ENCODE measurements around the gene ASB18.

ASB18 gene

DNA sequence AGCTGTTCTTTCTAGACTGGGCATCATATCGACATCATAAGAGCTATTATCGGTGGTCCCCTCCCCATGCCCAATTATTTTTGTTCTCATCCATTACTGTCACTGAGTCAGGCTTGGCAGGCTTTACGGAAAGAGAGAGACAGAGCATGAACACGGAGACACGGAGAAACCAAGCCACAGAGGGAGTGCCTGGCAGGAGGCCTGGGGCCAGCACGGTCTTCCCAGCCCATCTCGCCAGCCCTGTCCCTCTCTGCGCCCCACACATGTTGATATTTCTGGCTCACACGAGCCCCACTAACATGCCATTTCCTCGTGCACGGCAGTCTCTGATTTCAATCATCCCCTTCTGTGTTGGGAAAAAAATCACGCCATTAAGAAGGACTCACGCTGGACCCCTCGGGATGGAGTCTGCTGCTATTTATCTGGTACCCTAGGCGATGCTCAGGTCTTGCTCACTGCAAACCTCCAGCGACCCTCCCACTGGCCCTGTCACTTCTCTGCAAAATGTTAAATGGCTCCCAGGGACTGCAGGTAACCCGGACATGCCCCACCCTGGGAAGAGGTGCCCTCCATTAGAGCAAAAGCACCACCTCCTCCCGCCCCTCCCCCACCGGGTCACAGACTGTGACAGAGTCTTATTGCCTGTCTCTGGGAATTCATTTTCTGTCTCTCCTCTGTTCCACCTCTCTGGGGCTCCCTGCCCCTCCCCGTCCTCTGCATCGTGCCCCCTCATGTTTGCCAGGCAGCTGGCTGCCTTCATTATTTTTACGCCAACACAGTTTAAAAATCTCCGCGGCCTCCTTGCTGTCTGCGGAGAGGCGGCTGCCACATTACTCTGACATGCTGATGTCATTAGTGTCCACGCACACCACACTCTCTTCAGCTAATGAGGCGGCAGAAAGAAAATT lies 55.9 kb downstream of the ASB18 start:
- no peak for DNase-seq (ENCODE audit: low spot score)

DNA sequence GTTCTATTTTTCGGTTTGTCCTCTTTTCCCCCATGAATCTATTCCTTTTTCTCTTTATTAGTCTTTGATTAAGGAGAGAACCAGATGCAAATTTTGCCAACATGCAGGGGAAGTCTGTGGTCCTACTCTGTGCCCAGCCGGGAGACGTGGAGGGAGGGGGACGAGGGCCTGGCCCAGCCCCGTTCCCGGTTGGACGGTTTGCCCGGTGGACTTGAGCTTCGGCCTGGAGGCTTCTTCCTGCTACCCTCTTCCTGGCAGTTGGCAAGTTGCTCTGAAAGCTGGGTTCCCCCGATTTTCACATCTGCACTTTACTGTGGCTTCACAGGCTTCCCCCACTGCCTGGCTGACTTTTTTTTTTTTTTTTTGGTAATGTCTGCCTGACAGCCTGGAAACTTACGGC lies 56.7 kb downstream of the ASB18 start:
- DNase-seq (ENCODE audit: low spot score): no peak

DNA sequence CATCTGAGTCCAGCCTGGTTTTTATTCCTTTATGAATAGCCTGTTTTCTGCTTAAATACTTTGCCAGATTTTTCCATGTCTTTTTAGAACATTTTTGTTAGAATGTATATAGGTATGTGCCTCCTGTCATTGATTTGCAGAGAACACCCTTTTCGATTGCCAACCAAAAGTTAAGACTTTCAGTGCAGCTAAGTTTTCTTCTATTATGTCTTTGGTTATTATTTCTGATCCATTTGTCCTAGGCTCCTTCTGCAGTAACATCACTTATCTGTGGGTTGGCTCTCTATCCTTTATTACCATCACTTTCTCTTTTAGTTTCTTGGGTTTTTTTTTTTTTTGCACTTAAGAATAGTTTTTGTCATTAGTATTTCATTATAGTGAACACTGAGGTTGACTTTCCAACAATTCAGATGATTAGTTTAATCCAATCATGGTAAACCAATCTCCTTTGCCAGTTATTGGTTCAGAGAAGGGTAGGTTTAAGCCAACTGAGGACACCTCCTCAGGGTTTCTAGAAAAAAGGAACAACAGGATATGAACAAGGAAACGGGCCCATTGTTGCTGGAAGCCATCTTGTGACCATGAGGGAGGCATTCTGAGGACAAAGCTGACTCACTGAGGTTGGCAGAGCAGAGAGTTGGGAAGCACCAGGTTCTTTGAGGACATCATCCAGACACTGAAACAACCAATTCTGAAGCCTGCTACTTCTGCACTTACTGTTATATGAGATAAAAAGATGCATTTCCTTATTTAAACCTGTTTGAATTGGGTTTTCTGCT lies 58.1 kb downstream of the ASB18 start:
- DNase-seq (ENCODE audit: low spot score): no peak

DNA sequence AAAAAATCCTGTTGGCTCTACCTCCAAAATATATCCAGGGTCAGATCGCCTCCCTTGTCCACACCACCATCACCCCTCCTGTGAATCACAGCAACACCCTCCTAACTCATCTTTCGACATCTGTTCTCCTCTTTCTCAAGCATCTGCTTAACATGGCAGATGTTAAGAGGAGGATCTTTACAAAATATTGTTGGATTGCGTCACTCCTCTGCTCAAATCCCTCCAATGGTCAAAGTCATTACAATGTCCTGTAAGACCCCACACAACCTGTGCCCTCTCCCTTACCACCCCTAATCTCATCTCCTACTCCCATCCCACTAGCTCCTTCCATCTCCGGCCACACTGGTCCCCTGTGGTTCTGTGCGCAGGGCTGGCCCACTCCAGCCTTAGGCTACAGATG lies 59.3 kb downstream of the ASB18 start:
- no peak for DNase-seq (ENCODE audit: low spot score)

DNA sequence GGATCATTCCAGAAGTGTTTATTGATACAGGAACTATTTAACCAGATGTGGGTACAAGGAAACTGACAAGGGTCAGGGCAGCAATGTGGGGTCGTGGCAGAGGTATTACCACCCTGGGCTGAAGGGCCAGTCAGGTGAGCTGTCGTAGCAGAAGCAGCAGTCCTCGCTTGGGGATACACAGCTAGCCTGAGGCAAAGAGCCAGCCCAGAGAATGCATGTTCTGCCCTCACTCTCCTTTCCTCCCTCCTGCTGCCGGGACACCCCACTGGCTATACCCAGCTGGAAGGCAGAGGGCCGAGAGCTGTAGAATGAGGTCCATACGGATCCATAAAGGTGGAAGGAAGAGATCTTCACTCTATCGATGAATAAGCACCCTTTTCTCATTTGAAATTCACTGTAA lies 63.8 kb downstream of the ASB18 start:
- DNase-seq (ENCODE audit: low spot score): no peak

DNA sequence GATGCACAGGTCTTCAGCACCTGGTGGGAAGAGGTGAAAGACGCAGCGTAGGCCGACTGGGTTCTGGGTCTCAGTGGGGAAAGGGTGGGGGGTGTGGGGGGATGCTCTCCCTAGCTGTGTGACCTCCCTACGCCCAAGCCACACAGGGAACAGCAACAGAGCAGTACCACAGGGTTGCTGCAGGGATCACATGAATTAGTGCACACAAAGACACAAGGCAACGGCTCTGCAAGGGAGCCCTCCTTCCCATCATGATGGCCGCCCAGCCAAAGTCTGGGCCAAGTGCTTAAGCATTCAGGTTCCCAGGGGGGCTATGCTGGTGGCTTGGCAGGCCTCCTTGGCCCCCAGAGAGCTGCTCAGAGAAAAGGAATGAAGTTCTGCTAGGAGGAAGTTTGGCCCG lies 67.8 kb downstream of the ASB18 start:
- DNase-seq (ENCODE audit: low spot score): no peak

DNA sequence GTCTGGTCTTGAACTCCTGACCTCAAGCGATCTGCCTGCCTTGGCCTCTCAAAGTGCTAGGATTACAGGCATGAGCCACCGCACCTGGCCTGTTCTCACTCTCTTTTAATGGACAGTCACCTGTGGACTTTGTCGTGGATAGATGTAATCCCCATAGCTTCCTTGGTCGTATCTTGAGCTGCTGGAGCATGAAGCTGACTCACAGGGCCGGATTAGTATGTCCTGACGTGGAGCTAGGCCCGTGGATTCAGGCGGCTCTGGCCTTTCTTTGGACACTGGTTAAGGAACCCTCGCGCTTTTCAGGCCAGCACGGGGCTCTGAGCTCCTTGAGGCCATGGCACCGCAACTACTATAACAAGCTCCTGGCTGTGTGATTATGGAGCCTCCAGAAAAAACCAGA lies 68.5 kb downstream of the ASB18 start:
- no peak for DNase-seq (ENCODE audit: low spot score)

DNA sequence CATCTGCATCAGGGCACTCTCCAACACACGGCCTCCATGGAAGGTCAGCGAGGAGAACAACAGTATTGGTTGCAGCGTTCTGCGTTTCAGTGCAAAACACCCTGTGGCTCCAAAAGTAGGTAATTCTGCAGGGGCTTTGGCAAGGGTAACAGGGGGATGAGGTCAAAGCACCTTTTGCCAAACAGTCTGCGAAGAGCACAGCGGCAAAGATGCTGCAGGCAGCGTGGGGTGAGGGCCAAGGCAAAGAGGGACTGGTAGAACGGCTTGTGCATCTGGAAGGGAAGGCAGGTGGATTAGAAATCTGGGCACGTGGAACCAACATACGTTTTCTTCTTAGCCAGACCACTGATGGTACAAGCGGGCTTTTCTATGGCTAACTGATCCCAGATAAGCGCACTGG lies 69.4 kb downstream of the ASB18 start:
- DNase-seq (ENCODE audit: low spot score): no peak

DNA sequence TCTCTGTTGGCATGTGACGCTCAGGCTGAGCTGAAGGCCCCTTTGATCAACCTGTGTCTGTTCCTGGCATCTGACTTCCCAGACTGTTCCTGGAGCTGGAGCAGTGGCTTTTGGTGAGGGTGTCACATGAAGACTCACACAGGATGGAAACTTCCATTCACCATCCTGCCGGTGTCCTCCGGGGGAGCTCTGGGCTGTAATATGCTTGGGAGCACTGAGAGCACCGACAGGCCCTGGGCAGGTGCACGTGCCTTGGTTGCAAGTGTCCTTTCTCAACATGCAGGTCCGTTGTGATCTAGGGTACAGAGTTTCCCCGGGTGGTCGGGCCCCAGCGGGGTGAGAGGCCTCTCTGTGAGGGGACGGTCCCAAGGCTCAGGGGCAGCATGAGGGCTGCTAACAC lies 71.2 kb downstream of the ASB18 start:
- no peak for DNase-seq (ENCODE audit: low spot score)

DNA sequence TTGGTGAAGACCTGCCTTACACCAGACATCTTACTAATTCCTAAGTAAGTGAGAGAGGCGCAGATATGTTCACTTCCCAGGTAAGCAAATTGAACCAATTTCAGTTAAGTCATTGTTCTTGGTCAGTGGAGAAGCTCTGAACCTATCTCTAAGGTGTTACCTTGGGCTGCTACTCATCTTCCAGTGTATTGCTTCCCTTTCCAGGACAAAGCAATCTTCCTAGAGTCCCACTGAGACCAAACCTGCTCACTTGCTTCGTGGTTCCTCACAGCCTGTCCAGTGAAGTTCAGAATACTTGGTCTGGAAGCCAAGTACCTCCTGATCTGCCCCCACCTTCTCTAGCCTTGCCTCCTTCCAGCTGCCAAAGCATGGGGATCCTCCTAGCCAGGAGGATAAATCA lies 73.5 kb downstream of the ASB18 start:
- DNase-seq (ENCODE audit: low spot score): no peak

DNA sequence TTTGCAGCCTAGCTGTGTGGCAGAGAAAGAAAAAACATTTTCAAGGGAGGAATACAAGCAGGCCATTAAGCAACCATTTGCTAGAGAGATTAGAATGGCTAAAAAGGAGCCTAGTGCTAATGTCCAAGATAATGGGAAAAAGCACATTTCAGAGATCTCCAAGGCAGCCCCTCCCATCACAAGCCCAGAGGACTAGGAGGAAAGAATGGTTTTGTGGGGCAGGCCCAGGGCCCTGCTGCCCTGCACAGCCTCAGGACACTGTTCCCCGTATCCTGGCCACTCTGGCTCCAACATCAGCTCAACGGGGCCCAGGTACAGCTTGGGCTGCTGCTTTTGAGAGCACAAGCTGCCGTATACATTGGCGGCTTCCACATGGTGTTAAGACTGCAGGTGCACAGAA lies 79.5 kb downstream of the ASB18 start:
- no peak for DNase-seq (ENCODE audit: low spot score)

DNA sequence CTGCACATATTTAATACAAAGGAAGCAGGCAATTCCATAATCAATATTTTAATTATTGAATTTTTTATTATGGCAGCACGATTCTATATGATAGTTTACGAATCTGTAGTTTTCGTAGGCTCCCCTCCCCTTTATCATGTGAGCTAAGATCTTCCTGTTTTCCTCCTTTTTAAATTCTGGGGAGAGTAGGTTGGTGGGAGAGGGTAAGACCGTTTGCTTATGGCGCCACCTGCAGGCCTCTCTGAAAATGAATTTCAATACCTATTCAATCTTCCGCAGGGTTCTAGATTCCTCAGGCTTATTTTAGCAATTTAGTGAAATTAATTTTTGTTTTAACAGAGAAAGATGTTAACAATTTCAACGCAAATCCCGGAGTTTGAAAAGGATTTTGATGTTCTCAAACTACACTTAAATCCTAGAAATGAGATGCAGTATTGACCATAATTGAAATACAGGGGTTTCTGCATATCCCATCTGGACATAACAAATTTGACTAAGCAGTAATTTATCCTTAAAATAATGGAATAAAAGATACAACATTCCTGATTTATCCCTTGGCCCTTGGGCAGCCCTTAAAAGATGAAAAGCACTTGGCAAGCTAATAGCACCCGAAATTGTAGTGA lies 83.3 kb downstream of the ASB18 start:
- DNase-seq (ENCODE audit: low spot score): no peak

DNA sequence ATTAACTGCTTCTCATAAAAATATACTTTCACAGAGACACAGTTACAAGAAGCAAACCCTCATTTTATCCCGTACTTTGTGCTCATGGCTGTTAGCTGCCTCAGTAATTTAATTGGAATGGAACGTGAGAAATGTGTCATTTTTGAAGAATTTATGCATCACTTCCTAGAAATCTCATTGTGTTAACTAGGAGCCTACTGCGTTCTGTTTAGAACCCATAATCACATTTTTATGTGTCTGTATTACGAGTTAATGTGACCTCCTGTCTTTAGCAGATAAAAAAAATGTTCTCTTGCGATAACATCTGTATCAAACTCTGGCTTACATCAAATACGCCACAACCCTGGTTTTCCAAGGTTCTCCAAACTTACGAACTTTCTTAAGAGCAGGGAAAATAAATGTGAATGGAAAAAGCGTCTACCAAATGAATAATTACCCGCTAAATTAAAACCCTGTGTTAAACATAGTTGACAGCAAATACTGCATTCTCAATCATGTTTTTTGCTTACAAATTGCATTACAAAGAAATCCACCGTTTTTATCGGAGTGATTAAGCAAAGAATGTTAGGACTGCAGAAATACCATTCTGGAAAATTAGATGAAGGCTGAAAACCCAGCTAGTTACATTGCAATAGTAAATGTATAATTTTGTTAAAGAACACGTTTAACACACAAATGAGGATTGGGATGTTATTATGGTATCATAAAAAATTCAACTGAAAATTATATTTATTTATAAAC lies 84.0 kb downstream of the ASB18 start:
- DNase-seq (ENCODE audit: low spot score): no peak

DNA sequence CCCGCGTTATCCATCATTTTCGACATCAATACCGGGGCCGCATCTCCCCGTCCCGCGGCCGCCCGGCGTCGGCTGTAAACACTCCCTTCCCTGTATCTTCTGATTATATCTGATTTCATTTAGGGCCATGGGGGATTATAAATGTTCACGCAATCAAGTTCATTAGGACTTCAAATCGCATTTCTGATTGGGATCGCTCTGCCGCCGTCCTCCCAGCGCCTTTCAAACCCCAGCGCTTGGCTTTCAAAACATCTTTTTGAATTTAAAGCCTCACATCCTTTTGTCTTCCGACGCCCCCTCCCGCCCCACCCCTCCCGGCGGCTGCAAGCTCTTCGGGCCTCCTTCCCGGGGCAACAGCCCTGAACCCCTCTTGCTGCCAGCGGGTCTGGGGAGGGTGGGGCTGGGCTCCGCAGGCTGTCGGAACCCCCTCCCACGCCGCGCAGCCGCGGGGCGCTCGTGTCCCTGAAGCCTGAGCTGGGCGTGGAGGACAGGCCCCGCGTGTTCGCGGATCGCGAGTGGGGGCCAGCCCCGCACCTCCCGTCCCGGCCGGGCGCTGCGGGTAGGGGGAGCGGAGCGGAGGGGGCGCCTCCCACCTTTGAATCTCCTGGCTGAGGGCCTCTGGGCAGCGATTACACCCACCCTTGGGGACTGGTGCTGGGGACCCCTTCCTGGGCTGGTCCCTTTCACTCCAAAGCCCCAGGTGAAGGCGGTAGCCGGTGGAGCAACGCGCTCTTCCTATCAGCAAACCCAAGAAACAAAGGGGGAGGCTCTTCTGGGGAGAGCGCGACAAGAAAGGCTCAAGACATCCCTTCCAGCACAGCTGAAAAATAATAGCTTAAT lies 84.8 kb downstream of the ASB18 start:
- DNase-seq (ENCODE audit: low spot score): no peak

DNA sequence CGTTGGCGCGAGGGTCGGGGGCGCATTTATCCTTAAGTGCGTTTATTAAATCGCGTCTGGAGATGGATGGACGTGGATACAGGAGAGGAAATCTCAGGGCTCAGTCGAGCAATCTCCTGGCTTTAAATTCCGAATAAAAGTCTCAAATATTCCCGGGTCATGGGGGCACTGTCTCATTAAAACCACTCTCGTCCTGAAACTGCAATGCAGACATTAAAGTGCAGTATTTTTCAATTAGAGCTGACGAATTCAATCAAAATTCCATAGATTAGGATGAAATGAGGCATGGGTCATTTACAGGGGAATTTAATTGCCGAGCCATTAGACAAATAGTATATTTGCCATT lies 85.3 kb downstream of the ASB18 start:
- DNase-seq (ENCODE audit: low spot score): no peak

DNA sequence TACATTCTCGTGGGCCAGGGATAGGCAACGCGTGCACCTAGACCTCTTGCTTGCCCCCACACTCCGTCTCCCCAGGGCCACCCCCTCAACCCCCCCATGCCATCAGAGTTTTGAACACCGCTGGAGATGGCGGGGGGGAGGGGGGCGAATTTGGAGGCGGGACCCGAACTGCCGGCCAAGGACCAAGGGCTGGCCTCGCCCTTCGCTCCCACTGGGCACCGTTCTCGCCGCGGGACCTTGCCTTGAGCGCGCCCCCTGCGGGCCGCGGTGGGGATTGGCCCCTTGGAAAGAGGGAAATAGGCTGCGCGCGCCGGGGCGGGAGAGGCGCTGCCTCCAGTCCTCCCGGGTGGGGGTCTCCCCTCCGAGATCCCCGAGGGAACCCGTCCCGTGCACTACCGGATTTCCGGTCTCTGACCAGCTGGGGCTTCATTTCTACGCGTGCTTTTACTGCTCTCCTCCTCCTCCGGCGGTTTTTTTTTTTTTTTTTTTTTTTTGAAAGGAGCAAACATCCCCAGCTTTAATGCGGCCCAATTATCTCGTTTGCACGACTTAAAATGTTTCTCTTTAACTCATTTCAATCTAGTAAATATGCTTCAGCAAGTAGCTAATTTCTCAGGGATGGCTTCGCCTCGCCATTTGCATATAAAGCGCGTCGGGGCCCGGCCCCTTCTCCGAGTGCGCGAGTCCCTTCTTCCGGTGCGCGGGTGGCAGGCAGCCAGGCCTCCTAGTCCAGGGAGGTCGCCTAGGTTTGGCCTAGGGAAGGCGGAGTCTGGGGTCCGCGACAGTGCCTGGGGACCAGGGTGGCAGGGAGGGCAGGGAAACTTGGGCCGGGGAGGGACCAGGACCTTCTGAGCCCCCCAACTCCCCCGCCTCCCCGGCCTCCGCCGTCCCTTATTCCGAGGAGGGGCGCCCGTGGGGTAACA lies 86.0 kb downstream of the ASB18 start:
- DNase-seq (ENCODE audit: low spot score): peak; percentile 92

DNA sequence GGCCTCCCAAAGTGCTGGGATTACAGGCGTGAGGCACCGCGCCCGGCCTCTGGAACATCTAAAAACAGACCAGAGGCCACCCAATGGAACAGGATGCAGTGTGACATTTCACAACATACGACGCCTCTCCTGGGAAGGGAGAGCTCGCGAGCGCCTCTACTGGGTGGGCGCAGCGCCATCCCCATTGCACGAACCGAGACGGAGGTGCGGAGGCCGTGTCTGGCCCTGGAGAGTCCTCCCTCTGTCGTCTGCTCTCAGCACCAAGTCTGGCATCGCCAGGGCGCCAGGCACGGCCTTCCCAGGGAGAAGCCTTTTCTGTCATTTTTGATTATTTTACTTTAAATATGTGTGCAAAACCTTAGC lies 86.6 kb downstream of the ASB18 start:
- peak; percentile 83 for DNase-seq (ENCODE audit: low spot score)

DNA sequence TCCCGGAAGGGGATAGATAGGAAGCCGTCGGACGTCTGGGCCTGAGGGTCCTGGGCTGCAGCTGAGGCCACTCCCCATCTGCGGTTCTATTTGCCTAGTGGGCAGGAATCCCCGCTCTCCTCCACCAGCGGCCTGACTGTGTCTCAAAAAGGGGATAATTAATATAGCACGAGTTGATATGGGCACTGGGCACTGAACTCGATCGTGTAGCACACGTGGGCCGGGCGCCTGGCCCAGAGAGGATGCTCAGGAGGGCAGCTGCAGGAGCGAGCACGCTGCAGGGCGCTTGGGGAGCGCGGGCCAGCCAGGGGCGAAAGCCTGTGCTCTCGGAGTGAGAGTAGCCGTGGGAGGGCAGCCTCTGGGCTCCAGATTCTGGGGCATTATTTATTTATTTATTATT lies 87.3 kb downstream of the ASB18 start:
- DNase-seq (ENCODE audit: low spot score): no peak

DNA sequence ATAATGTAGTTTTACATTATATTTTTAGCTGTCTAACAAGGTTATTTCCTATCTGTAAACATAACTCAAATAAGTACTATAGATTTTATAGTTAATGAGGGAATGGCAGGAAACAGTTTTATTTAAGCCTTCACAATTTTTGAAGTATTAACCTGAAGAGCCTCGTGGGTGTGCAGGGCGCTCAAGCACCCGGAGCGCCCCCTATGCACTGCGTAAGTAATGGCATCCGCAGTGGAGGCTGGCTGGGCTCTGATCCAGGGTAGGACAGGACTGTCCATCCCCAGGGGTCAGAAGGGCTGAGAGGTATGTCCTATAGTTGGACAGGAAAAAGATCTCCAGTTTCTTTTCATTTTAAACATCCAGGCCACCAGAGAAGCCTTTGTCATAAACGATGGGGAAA lies 87.8 kb downstream of the ASB18 start:
- no peak for DNase-seq (ENCODE audit: low spot score)

DNA sequence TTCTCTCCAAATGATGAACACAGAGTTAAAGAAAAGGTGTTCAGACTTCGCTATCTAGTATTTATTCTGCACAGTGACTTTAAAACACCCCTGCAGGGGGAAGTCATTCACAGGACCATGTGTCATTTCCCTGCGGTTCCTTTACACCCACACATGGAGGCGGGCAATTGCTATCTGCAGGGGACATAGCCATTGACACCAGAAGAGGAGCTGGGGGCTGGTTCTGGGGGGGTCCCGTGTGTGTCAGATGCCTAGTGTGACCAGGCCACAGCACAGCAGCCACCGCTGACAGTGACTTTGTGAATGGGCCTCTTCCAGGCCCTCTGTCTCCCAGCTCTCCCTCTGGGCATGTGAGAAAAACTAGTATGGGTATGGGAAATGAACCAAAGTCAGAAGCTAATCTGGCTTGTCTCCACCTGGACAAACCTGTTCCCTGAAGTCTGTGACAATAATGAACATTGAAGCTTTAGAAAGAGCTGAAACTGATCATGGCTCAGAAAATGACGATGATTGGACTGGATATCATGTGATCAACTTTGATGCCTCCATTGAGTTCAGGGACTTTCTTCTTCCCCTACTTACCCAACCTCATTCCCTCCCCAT lies 88.6 kb downstream of the ASB18 start:
- DNase-seq (ENCODE audit: low spot score): no peak

All from ecto neural progenitor cell (in vitro differentiated cells).